Fibroblast of lung (primary cell): ENCODE measurements around the gene KRT32. TPM values are rescaled to one million over a fixed set of nuclear protein-coding genes. Genes with fewer than 3 reads are reported as not detected.

Source experiments
- DNase-seq, 2 donors: peaks; one replicate each; pipeline versions ENCODE4 v3.0.0 to v3.0.0-alpha.2; 2010; ENCODE audit warnings: low read depth in 2 of 2
- H2AFZ ChIP-seq: 2 replicates; pipeline ENCODE4 v1.5.1; 2012; ENCODE audit warnings: low read length, control low read depth, inconsistent platforms
- H3K27ac ChIP-seq: 2 replicates; pipeline ENCODE4 v1.5.1; 2011; ENCODE audit warnings: low read length, control low read depth; ENCODE audit not compliant: insufficient read depth
- H3K27me3 ChIP-seq: 2 replicates; pipeline ENCODE4 v1.5.1; 2011; ENCODE audit warnings: mild to moderate bottlenecking, low read length; ENCODE audit not compliant: control insufficient read depth, insufficient read depth
- H3K36me3 ChIP-seq: 2 replicates; pipeline ENCODE4 v1.5.1; 2011; ENCODE audit warnings: low read length; ENCODE audit not compliant: control insufficient read depth, insufficient read depth
- H3K4me1 ChIP-seq: 2 replicates; pipeline ENCODE4 v1.5.1; 2011; ENCODE audit warnings: low read length; ENCODE audit not compliant: control insufficient read depth, insufficient read depth; ENCODE audit errors: extremely low read depth
- H3K4me2 ChIP-seq: 2 replicates; pipeline ENCODE4 v1.5.1; 2011; ENCODE audit warnings: low read length, control low read depth; ENCODE audit not compliant: insufficient read depth; ENCODE audit errors: extremely low read depth
- H3K4me3 ChIP-seq, 4 experiments: fragments of 200-600 bp in 1 of 4; sonication (generic) in 1 of 4; replicated peaks in 1 of 4; 2 replicates each; pipeline ENCODE4 v1.5.1; 2011 to 2016; ENCODE audit warnings: low read length in 4 of 4, low read depth in 3 of 4, mild to moderate bottlenecking in 3 of 4, control low read depth in 2 of 4, inconsistent platforms in 1 of 4, mixed read lengths in 1 of 4; ENCODE audit not compliant: insufficient read depth in 1 of 4; ENCODE audit errors: control extremely low read depth in 1 of 4
- H3K79me2 ChIP-seq: 2 replicates; pipeline ENCODE4 v1.5.1; 2012; ENCODE audit warnings: mild to moderate bottlenecking, low read length, inconsistent platforms; ENCODE audit not compliant: control insufficient read depth, insufficient read depth
- H3K9ac ChIP-seq: 2 replicates; pipeline ENCODE4 v1.5.1; 2011; ENCODE audit warnings: mild to moderate bottlenecking, low read length, control low read depth; ENCODE audit not compliant: insufficient read depth
- H3K9me3 ChIP-seq: 2 replicates; pipeline ENCODE4 v1.5.1; 2012; ENCODE audit warnings: low read depth, low read length; ENCODE audit not compliant: control insufficient read depth, insufficient read depth
- H4K20me1 ChIP-seq: 2 replicates; pipeline ENCODE4 v1.5.1; 2011; ENCODE audit warnings: low read length; ENCODE audit not compliant: control insufficient read depth, insufficient read depth; ENCODE audit errors: extremely low read depth
- CTCF ChIP-seq, 2 donors: IDR thresholded peaks in 1 of 2; conservative IDR thresholded peaks in 1 of 2; 1 replicate in 1 of 2; 2 replicates in 1 of 2; pipeline ENCODE4 v1.5.1; 2011 to 2012; ENCODE audit warnings: low read length in 2 of 2, control low read depth in 1 of 2, inconsistent platforms in 1 of 2, low read depth in 1 of 2, mild to moderate bottlenecking in 1 of 2
- EZH2 ChIP-seq: IDR thresholded peaks from 2 replicates; pipeline ENCODE4 v1.5.1; 2012; ENCODE audit warnings: low read length, control low read depth, mild to moderate bottlenecking; ENCODE audit errors: missing control alignments
- polyA plus RNA-seq, 2 donors: library from polyadenylated mRNA; depleted of rRNA in 1 of 2; stranded (reverse) in 1 of 2; unstranded in 1 of 2; fragments of >200 nt; gene quantifications; 2 replicates each; pipeline ENCODE4 v1.2.1, GENCODE V29; 2011 to 2012; ENCODE audit warnings: missing spikeins in 1 of 2
- total RNA-seq: library from RNA; depleted of rRNA; stranded (reverse); fragments of >200 nt; gene quantifications from 2 replicates; pipeline ENCODE4 v1.2.1, GENCODE V29; 2014

The KRT32 gene
- total and polyA plus RNA-seq, 2 donors (not counting 1 experiment from before 2014, with no cell fraction given) = under 0.01 to 0.03 TPM

- Histone ChIP-seq H3K4me2 (no peak overlapping the region), H3K9ac (no peak overlapping the region), H3K4me1 (no peaks in the 10 kb centered on the region), H3K79me2 (no peaks in the 10 kb centered on the region), H3K27me3 (peaks cover 7% of the 10 kb centered on the region), H3K4me3 (no peak overlapping the region), H4K20me1 (no peaks in the 10 kb centered on the region), H3K36me3 (no peaks in the 10 kb centered on the region), H2AFZ (no peak overlapping the region), H3K27ac (no peak overlapping the region), H3K9me3 (no peaks in the 10 kb centered on the region)
- no peak for DNase-seq
- TF ChIP-seq CTCF (conservative IDR thresholded peaks at IDR 0.05 in 1 of 2, IDR thresholded peaks at IDR 0.05 in 1 of 2; ENCODE audit: low read depth in 1 of 2, low read length in 2 of 2) (no peak), EZH2 (no peak)
Measured at GRCh38 chr17:41476866-41477815, 10.0 kb upstream of the KRT32 start.

GRCh38 chr17:41475421-41475820, 8.2 kb upstream of the KRT32 start:
- Histone ChIP-seq H3K27ac (no peak overlapping the region), H3K9me3 (no peaks in the 10 kb centered on the region), H2AFZ (no peak overlapping the region), H3K36me3 (no peaks in the 10 kb centered on the region), H3K4me1 (no peaks in the 10 kb centered on the region), H4K20me1 (no peaks in the 10 kb centered on the region), H3K27me3 (no peaks in the 10 kb centered on the region), H3K4me2 (no peak overlapping the region), H3K9ac (no peak overlapping the region), H3K79me2 (no peaks in the 10 kb centered on the region), H3K4me3 (no peak overlapping the region)
- TF ChIP-seq EZH2 (no peak), CTCF (conservative IDR thresholded peaks at IDR 0.05 in 1 of 2, IDR thresholded peaks at IDR 0.05 in 1 of 2; ENCODE audit: low read depth in 1 of 2, low read length in 2 of 2) (no peak)
- no peak for DNase-seq

- no peak overlapping the region for H2AFZ ChIP-seq
- DNase-seq = no peak
- TF ChIP-seq CTCF (conservative IDR thresholded peaks at IDR 0.05 in 1 of 2, IDR thresholded peaks at IDR 0.05 in 1 of 2; ENCODE audit: low read depth in 1 of 2, low read length in 2 of 2) = no peak
Measured at GRCh38 chr17:41474863-41475262, 7.7 kb upstream of the KRT32 start.

More at GRCh38 chr17:41474863-41475262, 7.7 kb upstream of the KRT32 start:
- no peaks in the 10 kb centered on the region for H3K36me3 ChIP-seq
- no peaks in the 10 kb centered on the region for H3K27me3 ChIP-seq
- no peaks in the 10 kb centered on the region for H3K9me3 ChIP-seq
- H4K20me1 ChIP-seq = no peaks in the 10 kb centered on the region
- no peak overlapping the region for H3K4me3 ChIP-seq
- no peaks in the 10 kb centered on the region for H3K4me1 ChIP-seq
- no peak overlapping the region for H3K27ac ChIP-seq
- no peaks in the 10 kb centered on the region for H3K79me2 ChIP-seq
- H3K9ac ChIP-seq = no peak overlapping the region
- H3K4me2 ChIP-seq = no peak overlapping the region
